HCT116 (cell line): ENCODE measurements around the gene RMND1. TPM values are rescaled to one million over a fixed set of nuclear protein-coding genes. Genes with fewer than 3 reads are reported as not detected.
A peak's percentile ranks its signal among the peaks of the same experiment; 100 is the strongest.

Source experiments
- ATAC-seq: fragments of 200-7000 bp; cut with Tn5 transposase; 2 replicates; pipeline ENCODE4 v1.9.1; 2020; ENCODE audit warnings: mild to moderate bottlenecking, moderate library complexity
- BruUV-seq: library from RNA; stranded (reverse); fragments of 400-500 nt; replicated peaks from 2 replicates; lab custom pipeline; 2021; lab: Mats Ljungman, UMichigan
- CTCF ChIA-PET: fragments of 300-600 bp; sonication (Branson Sonifier 250); formaldehyde crosslinking; loops from one replicate; lab custom pipeline; 2021; ENCODE audit warnings: antibody characterized with exemption; lab: Charles Lee
- POLR2A ChIA-PET: fragments of 300-600, 350-600 bp; sonication (Branson Sonifier 250); formaldehyde crosslinking; loops from one replicate; lab custom pipeline; 2021; ENCODE audit warnings: antibody characterized with exemption; lab: Charles Lee
- RAD21 ChIA-PET, 2 experiments: fragments of 300-600 bp; sonication (Branson Sonifier 250); formaldehyde crosslinking; loops; one replicate each; lab custom pipeline; 2023; ENCODE audit warnings: low total read pairs in 2 of 2; ENCODE audit not compliant: uncharacterized antibody in 2 of 2, unreplicated experiment in 2 of 2, low non-redundant PET in 1 of 2; lab: Charles Lee
- DNase-seq: peaks from one replicate; pipeline ENCODE4 v3.0.0-alpha.2; 2010; ENCODE audit warnings: low read depth, low spot score
- H2AFZ ChIP-seq: fragments of 200-600 bp; shearing (Covaris generic), sonication (generic); 2 replicates; pipeline ENCODE4 v1.6.1; 2017; ENCODE audit warnings: low read depth, mixed run types, mixed read lengths, antibody characterized with exemption, low read length; ENCODE audit not compliant: poor library complexity, severe bottlenecking
- H3K27ac ChIP-seq: 2 replicates; pipeline ENCODE4 v1.5.1; 2012; ENCODE audit warnings: low read depth, low read length
- H3K27me3 ChIP-seq: fragments of 200-600 bp; sonication (generic); 2 replicates; pipeline ENCODE4 v1.6.1; 2016; ENCODE audit warnings: mixed run types, low read length, mixed read lengths; ENCODE audit not compliant: insufficient read depth
- H3K36me3 ChIP-seq, 2 experiments: fragments of 200-500 bp in 1 of 2; fragments of 200-600 bp in 1 of 2; sonication (Bioruptor generic) in 1 of 2; sonication (generic) in 1 of 2; 2 replicates each; pipeline versions ENCODE4 v1.5.1 to v1.6.1; 2014 to 2016; ENCODE audit warnings: low read length in 2 of 2, inconsistent platforms in 1 of 2, mixed read lengths in 1 of 2, mixed run types in 1 of 2; ENCODE audit not compliant: insufficient read depth in 2 of 2, control insufficient read depth in 1 of 2
- H3K4me1 ChIP-seq, 2 experiments: fragments of 200-600 bp in 1 of 2; sonication (generic) in 1 of 2; 2 replicates each; pipeline versions ENCODE4 v1.5.1 to v1.6.1; 2012 to 2017; ENCODE audit warnings: low read length in 2 of 2, inconsistent platforms in 1 of 2, mild to moderate bottlenecking in 1 of 2, mixed read lengths in 1 of 2, mixed run types in 1 of 2, moderate library complexity in 1 of 2; ENCODE audit not compliant: insufficient read depth in 2 of 2, control insufficient read depth in 1 of 2
- H3K4me2 ChIP-seq: fragments of 200-600 bp; sonication (generic); 2 replicates; pipeline ENCODE4 v1.6.1; 2017; ENCODE audit warnings: mixed run types, low read length, mixed read lengths
- H3K4me3 ChIP-seq, 2 experiments: fragments of 200-600 bp in 1 of 2; sonication (generic) in 1 of 2; replicated peaks in 1 of 2; 2 replicates each; pipeline ENCODE4 v1.5.1; 2011 to 2016; ENCODE audit warnings: low read length in 2 of 2, control low read depth in 1 of 2, low read depth in 1 of 2, mild to moderate bottlenecking in 1 of 2, mixed read lengths in 1 of 2, mixed run types in 1 of 2
- H3K79me2 ChIP-seq: fragments of 200-600 bp; sonication (generic); 2 replicates; pipeline ENCODE4 v1.6.1; 2017; ENCODE audit warnings: mild to moderate bottlenecking, mixed run types, low read length, moderate library complexity, mixed read lengths; ENCODE audit not compliant: insufficient read depth
- H3K9ac ChIP-seq: fragments of 200-600 bp; sonication (generic); 2 replicates; pipeline ENCODE4 v1.6.1; 2016; ENCODE audit warnings: low read length, mixed read lengths
- H3K9me2 ChIP-seq: fragments of 200-600 bp; sonication (generic), shearing (Covaris generic); 2 replicates; pipeline ENCODE4 v1.6.1; 2017; ENCODE audit warnings: mixed run types, mild to moderate bottlenecking, moderate library complexity; ENCODE audit not compliant: insufficient read depth
- H3K9me3 ChIP-seq, 2 experiments: fragments of 200-500 bp in 1 of 2; fragments of 200-600 bp in 1 of 2; sonication (Bioruptor generic) in 1 of 2; sonication (generic) in 1 of 2; 2 replicates each; pipeline ENCODE4 v1.6.1; 2014 to 2017; ENCODE audit warnings: low read length in 2 of 2, mixed read lengths in 2 of 2, inconsistent platforms in 1 of 2, low read depth in 1 of 2, mild to moderate bottlenecking in 1 of 2, mixed run types in 1 of 2, moderate library complexity in 1 of 2; ENCODE audit not compliant: control insufficient read depth in 1 of 2, insufficient read depth in 1 of 2
- H4K20me1 ChIP-seq: fragments of 200-600 bp; sonication (generic), shearing (Covaris generic); 2 replicates; pipeline ENCODE4 v1.6.1; 2017; ENCODE audit warnings: mixed run types, mild to moderate bottlenecking, moderate library complexity; ENCODE audit not compliant: insufficient read depth
- EZH2phosphoT487 ChIP-seq: fragments of 200-600 bp; IDR thresholded peaks from 2 replicates; pipeline ENCODE4 v1.6.1; 2018; ENCODE audit warnings: antibody characterized with exemption, borderline replicate concordance
- RAD21 ChIP-seq: IDR thresholded peaks from 2 replicates; pipeline ENCODE4 v1.6.1; 2012; ENCODE audit warnings: low read depth, mild to moderate bottlenecking
- SP1 ChIP-seq: IDR thresholded peaks from 2 replicates; pipeline ENCODE4 v1.6.1; 2012; ENCODE audit warnings: low read depth
- TCF7L2 ChIP-seq: IDR thresholded peaks from 2 replicates; pipeline ENCODE4 v1.7.0; 2011; ENCODE audit warnings: borderline replicate concordance, inconsistent platforms; ENCODE audit not compliant: insufficient read depth, insufficient read length; ENCODE audit errors: extremely low read depth
- YY1 ChIP-seq: IDR thresholded peaks from 2 replicates; pipeline ENCODE4 v1.6.1; 2011; ENCODE audit warnings: low read length, low read depth, moderate library complexity, mild to moderate bottlenecking; ENCODE audit not compliant: insufficient replicate concordance; ENCODE audit errors: extremely low read depth
- intact Hi-C: fragments of 100-400 bp; cut with micrococcal nuclease; formaldehyde crosslinking; loops from 2 replicates; pipeline ENCODE4 v1.10.0; 2022
- total RNA-seq: library from RNA; stranded (reverse); gene quantifications from one replicate; pipeline ENCODE4 v1.2.1, GENCODE V29; 2021; ENCODE audit not compliant: unreplicated experiment
- TF ChIP-seq, protein P1 (sequence below): IDR thresholded peaks from 2 replicates; pipeline ENCODE4 v1.6.1; 2012; ENCODE audit warnings: low read depth
- TF ChIP-seq, protein P2 (sequence below), 3 experiments: fragments of 200-600 bp in 1 of 3; sonication (generic) in 1 of 3; IDR thresholded peaks in 2 of 3; conservative IDR thresholded peaks in 1 of 3; 2 replicates each; pipeline ENCODE4 v1.5.1; 2012 to 2017; ENCODE audit warnings: low read depth in 2 of 3, low read length in 2 of 3, antibody characterized with exemption in 1 of 3, borderline replicate concordance in 1 of 3, control low read depth in 1 of 3, mild to moderate bottlenecking in 1 of 3, mixed read lengths in 1 of 3, mixed run types in 1 of 3, moderate library complexity in 1 of 3; ENCODE audit not compliant: insufficient read depth in 1 of 3

The RMND1 gene
- total RNA-seq, 1 experiment from 2014 or later: 28.0 TPM

DNA sequence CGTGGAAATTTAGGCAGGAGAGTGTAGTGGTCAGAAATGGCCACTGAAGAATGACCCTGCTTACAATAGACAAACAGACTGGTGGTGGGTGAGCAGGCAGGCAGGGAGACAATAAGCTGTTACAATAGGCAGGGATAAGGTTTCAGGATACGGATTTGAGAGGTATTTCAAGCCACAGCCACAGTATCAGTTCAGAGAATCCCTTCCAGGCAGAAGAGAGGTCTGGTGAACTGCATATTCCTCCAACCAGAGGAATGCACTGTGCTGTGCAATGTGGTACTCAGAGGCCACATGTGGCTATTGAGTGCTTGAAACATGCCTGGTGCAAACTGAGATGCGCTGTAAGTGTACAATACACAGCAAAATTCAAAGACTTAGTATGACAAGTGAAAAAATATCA, 20.6 kb downstream of the RMND1 start:
- TF ChIP-seq EZH2phosphoT487 (no peak), TCF7L2 (no peak)
- Histone ChIP-seq H3K27me3 (no peaks in the 10 kb centered on the region), H3K9me2 (no peaks in the 10 kb centered on the region), H3K27ac (no peak overlapping the region), H3K9me3 (no peaks in the 10 kb centered on the region), H3K4me1 (no peaks in the 10 kb centered on the region), H3K9ac (no peak overlapping the region), H3K4me2 (no peak overlapping the region), H3K4me3 (no peak overlapping the region), H3K36me3 (peaks cover 16 to 30% of the 10 kb centered on the region in 2 experiments), H2AFZ (no peak overlapping the region), H4K20me1 (no peaks in the 10 kb centered on the region), H3K79me2 (peaks cover 4% of the 10 kb centered on the region; the same call in 1 of the 2 replicates)
- no peak for ATAC-seq
- ChIA-PET CTCF (no interaction called here), RAD21 (no interaction called here), POLR2A (no interaction called here)
- DNase-seq: no peak
- BruUV-seq: no TSS peak
- intact Hi-C loops: no loop called here

DNA sequence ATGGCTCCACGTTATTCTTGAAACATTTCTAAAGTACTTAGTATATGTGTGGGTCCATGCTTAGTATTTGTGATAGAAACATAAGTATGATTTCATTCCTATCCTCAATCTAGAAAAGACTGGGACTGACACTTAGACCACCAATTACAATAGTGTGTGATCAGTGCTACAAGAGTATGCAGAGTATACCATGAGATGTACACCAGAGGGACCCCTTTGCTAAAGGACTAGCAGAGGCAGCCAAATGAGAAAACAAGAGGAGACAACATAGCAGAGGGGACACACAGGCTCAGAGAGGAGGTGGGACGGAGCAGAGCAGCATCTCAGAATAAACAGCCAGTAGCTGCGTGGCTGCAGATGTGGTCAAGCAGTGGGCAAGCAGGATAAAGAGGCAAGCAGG, 21.0 kb downstream of the RMND1 start:
- Histone ChIP-seq H3K36me3 (peaks cover 16 to 30% of the 10 kb centered on the region in 2 experiments), H2AFZ (no peak overlapping the region), H4K20me1 (no peaks in the 10 kb centered on the region), H3K27ac (no peak overlapping the region)
- no peak; the same call in 1 of the 2 replicates for ATAC-seq
- TF ChIP-seq, protein P1, sequence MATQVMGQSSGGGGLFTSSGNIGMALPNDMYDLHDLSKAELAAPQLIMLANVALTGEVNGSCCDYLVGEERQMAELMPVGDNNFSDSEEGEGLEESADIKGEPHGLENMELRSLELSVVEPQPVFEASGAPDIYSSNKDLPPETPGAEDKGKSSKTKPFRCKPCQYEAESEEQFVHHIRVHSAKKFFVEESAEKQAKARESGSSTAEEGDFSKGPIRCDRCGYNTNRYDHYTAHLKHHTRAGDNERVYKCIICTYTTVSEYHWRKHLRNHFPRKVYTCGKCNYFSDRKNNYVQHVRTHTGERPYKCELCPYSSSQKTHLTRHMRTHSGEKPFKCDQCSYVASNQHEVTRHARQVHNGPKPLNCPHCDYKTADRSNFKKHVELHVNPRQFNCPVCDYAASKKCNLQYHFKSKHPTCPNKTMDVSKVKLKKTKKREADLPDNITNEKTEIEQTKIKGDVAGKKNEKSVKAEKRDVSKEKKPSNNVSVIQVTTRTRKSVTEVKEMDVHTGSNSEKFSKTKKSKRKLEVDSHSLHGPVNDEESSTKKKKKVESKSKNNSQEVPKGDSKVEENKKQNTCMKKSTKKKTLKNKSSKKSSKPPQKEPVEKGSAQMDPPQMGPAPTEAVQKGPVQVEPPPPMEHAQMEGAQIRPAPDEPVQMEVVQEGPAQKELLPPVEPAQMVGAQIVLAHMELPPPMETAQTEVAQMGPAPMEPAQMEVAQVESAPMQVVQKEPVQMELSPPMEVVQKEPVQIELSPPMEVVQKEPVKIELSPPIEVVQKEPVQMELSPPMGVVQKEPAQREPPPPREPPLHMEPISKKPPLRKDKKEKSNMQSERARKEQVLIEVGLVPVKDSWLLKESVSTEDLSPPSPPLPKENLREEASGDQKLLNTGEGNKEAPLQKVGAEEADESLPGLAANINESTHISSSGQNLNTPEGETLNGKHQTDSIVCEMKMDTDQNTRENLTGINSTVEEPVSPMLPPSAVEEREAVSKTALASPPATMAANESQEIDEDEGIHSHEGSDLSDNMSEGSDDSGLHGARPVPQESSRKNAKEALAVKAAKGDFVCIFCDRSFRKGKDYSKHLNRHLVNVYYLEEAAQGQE: no peak
- no peak for TF ChIP-seq SP1
- peak; percentile 42; the same call in 1 of the 2 replicates for TF ChIP-seq RAD21
- TF ChIP-seq, protein P2, sequence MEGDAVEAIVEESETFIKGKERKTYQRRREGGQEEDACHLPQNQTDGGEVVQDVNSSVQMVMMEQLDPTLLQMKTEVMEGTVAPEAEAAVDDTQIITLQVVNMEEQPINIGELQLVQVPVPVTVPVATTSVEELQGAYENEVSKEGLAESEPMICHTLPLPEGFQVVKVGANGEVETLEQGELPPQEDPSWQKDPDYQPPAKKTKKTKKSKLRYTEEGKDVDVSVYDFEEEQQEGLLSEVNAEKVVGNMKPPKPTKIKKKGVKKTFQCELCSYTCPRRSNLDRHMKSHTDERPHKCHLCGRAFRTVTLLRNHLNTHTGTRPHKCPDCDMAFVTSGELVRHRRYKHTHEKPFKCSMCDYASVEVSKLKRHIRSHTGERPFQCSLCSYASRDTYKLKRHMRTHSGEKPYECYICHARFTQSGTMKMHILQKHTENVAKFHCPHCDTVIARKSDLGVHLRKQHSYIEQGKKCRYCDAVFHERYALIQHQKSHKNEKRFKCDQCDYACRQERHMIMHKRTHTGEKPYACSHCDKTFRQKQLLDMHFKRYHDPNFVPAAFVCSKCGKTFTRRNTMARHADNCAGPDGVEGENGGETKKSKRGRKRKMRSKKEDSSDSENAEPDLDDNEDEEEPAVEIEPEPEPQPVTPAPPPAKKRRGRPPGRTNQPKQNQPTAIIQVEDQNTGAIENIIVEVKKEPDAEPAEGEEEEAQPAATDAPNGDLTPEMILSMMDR (IDR thresholded peaks at IDR 0.05 in 2 of 3, conservative IDR thresholded peaks at IDR 0.05 in 1 of 3; ENCODE audit: borderline replicate concordance in 1 of 3, insufficient read depth in 1 of 3, low read depth in 2 of 3, low read length in 2 of 3): 0 out of 6 replicates have a peak, but pooled peaks of 1 of the 3 experiments have one; percentile 12
- TF ChIP-seq YY1: no peak
- TF ChIP-seq, all 23 proteins: peak for 2
- ChIA-PET POLR2A (no interaction called here), CTCF (no interaction called here), RAD21 (no interaction called here)
- intact Hi-C loops: no loop called here
- no peak overlapping the region for H3K9ac ChIP-seq
- H3K4me2 ChIP-seq: no peak overlapping the region
- no peaks in the 10 kb centered on the region for H3K79me2 ChIP-seq
- no peaks in the 10 kb centered on the region for H3K4me1 ChIP-seq
- no peaks in the 10 kb centered on the region for H3K9me2 ChIP-seq
- H3K4me3 ChIP-seq: no peak overlapping the region
- DNase-seq: no peak
- H3K9me3 ChIP-seq: no peaks in the 10 kb centered on the region
- no TSS peak for BruUV-seq
- H3K27me3 ChIP-seq: no peaks in the 10 kb centered on the region
